Glutamatergic neuron (in vitro differentiated cells): Measurements from ENCODE around the gene EFNA4. TPM values are rescaled to one million over a fixed set of nuclear protein-coding genes. Genes with fewer than 3 reads are reported as not detected.

Source experiments
- DNase-seq: peaks from one replicate; pipeline ENCODE4 v3.0.0; 2022
- H3K27ac Mint-ChIP-seq: one replicate; pipeline ENCODE4 v1.8.0; 2020; ENCODE audit warnings: mild to moderate bottlenecking, mixed read lengths, inconsistent platforms; ENCODE audit not compliant: unreplicated experiment
- H3K27me3 Mint-ChIP-seq: one replicate; pipeline ENCODE4 v1.8.0; 2020; ENCODE audit warnings: mild to moderate bottlenecking, moderate library complexity, mixed read lengths, inconsistent platforms; ENCODE audit not compliant: unreplicated experiment
- H3K36me3 Mint-ChIP-seq: one replicate; pipeline ENCODE4 v1.8.0; 2020; ENCODE audit warnings: mild to moderate bottlenecking, mixed read lengths, inconsistent platforms; ENCODE audit not compliant: unreplicated experiment
- H3K4me1 Mint-ChIP-seq: one replicate; pipeline ENCODE4 v1.8.0; 2020; ENCODE audit warnings: mild to moderate bottlenecking, low read depth, mixed read lengths, inconsistent platforms; ENCODE audit not compliant: unreplicated experiment
- H3K4me3 Mint-ChIP-seq: one replicate; pipeline ENCODE4 v1.8.0; 2020; ENCODE audit warnings: mild to moderate bottlenecking, mixed read lengths, inconsistent platforms; ENCODE audit not compliant: unreplicated experiment
- H3K9me3 Mint-ChIP-seq: one replicate; pipeline ENCODE4 v1.8.0; 2020; ENCODE audit warnings: mild to moderate bottlenecking, moderate library complexity, mixed read lengths, inconsistent platforms; ENCODE audit not compliant: unreplicated experiment
- CTCF ChIP-seq: fragments of 200-600 bp; sonication (generic); IDR thresholded peaks from one replicate; pipeline ENCODE4 v1.5.0; 2021; ENCODE audit not compliant: partially characterized antibody, unreplicated experiment
- total RNA-seq: library from RNA; stranded (reverse); fragmentation: NEBNext Ultra II Directional; extraction: Animal tissue kit (Norgen Biotek cat#: 25700); gene quantifications from one replicate; pipeline ENCODE4 v1.2.1, GENCODE V29; 2021; ENCODE audit not compliant: unreplicated experiment

EFNA4 gene
- total RNA-seq, 1 donor from 2014 or later: 2.9 TPM

GRCh38 chr1:155026588-155026987, 37.0 kb upstream of the EFNA4 start:
- Mint-ChIP-seq H3K27ac (no peak overlapping the region), H3K4me3 (no peak overlapping the region), H3K4me1 (no peaks in the 10 kb centered on the region), H3K27me3 (peaks cover 7% of the 10 kb centered on the region), H3K36me3 (no peaks in the 10 kb centered on the region), H3K9me3 (peaks cover 2% of the 10 kb centered on the region)
- TF ChIP-seq CTCF: no peak
- DNase-seq: no peak

GRCh38 chr1:155029513-155030242, 33.9 kb upstream of the EFNA4 start:
- Mint-ChIP-seq H3K4me3 (no peak overlapping the region), H3K9me3 (peaks cover 7% of the 10 kb centered on the region), H3K4me1 (no peaks in the 10 kb centered on the region), H3K27ac (no peak overlapping the region), H3K27me3 (peaks cover 7% of the 10 kb centered on the region), H3K36me3 (no peaks in the 10 kb centered on the region)
- DNase-seq: no peak
- TF ChIP-seq CTCF: no peak

GRCh38 chr1:155030243-155030795, 33.2 kb upstream of the EFNA4 start:
- Mint-ChIP-seq H3K4me1 (no peaks in the 10 kb centered on the region), H3K4me3 (no peak overlapping the region), H3K27ac (no peak overlapping the region), H3K36me3 (no peaks in the 10 kb centered on the region), H3K9me3 (peaks cover 10% of the 10 kb centered on the region), H3K27me3 (peaks cover 6% of the 10 kb centered on the region)
- TF ChIP-seq CTCF: no peak
- no peak for DNase-seq

- Mint-ChIP-seq H3K4me1 (no peaks in the 10 kb centered on the region), H3K4me3 (no peak overlapping the region)
- no peak for DNase-seq
These were observed 32.6 kb upstream of the EFNA4 start for GRCh38 chr1:155030899-155031298.

More at GRCh38 chr1:155030899-155031298, 32.6 kb upstream of the EFNA4 start:
- Mint-ChIP-seq H3K27ac (no peak overlapping the region), H3K36me3 (no peaks in the 10 kb centered on the region), H3K27me3 (peaks cover 6% of the 10 kb centered on the region), H3K9me3 (peaks cover 10% of the 10 kb centered on the region)
- TF ChIP-seq CTCF: no peak
